Activated CD4-positive, alpha-beta T cell treated with anti-CD3 and anti-CD28 coated beads, Interleukin-2, amount 10 ng/mL, durations not matched to agents 24 days and 14 days (primary cell): ENCODE results near the gene CDH12. TPM values are rescaled to one million over a fixed set of nuclear protein-coding genes. Genes with fewer than 3 reads are reported as not detected.
"Not testable (repeated sequence)": the region's sequence is repeated elsewhere in the genome, so short reads cannot be mapped to it uniquely, and the experiment has no call there.

Experiments
- DNase-seq: peaks from one replicate; pipeline ENCODE4 v3.0.0; 2022
- H3K27ac Mint-ChIP-seq: one replicate; pipeline ENCODE4 v1.8.0; 2022; ENCODE audit warnings: mild to moderate bottlenecking, mixed read lengths
- H3K27me3 Mint-ChIP-seq: one replicate; pipeline ENCODE4 v1.8.0; 2022; ENCODE audit warnings: mixed read lengths
- H3K36me3 Mint-ChIP-seq: one replicate; pipeline ENCODE4 v1.8.0; 2022; ENCODE audit warnings: low read depth, mild to moderate bottlenecking, mixed read lengths
- H3K4me1 Mint-ChIP-seq: one replicate; pipeline ENCODE4 v1.8.0; 2021; ENCODE audit warnings: mixed read lengths
- H3K4me3 Mint-ChIP-seq: one replicate; pipeline ENCODE4 v1.8.0; 2022; ENCODE audit warnings: mild to moderate bottlenecking, moderate library complexity, mixed read lengths
- H3K9me3 Mint-ChIP-seq: one replicate; pipeline ENCODE4 v1.8.0; 2021; ENCODE audit warnings: mixed read lengths
- intact Hi-C: fragments of 100-400 bp; cut with micrococcal nuclease; formaldehyde crosslinking; loops from one replicate; pipeline ENCODE4 v1.15.1; 2023
- total RNA-seq: library from RNA; stranded (reverse); gene quantifications from 2 replicates; pipeline ENCODE4 v1.2.3, GENCODE V29; 2022

CDH12 gene
- total RNA-seq, 1 donor from 2014 or later, result not detected

- Mint-ChIP-seq H3K4me3 (no peak overlapping the region), H3K9me3 (peaks cover 5% of the 10 kb centered on the region), H3K27me3 (no peaks in the 10 kb centered on the region), H3K36me3 (no peaks in the 10 kb centered on the region), H3K27ac (no peak overlapping the region), H3K4me1 (no peaks in the 10 kb centered on the region)
- intact Hi-C loops, result no loop called here
- no peak for DNase-seq
Measured at GRCh38 chr5:22295832-22296231, 557.3 kb downstream of the CDH12 start.

GRCh38 chr5:22293147-22293546, 560.0 kb downstream of the CDH12 start:
- no peak for DNase-seq
- no peak overlapping the region for H3K4me3 Mint-ChIP-seq
- H3K27ac Mint-ChIP-seq, result no peak overlapping the region
- peaks cover 10% of the 10 kb centered on the region for H3K9me3 Mint-ChIP-seq
- no peaks in the 10 kb centered on the region for H3K4me1 Mint-ChIP-seq
- H3K27me3 Mint-ChIP-seq, result no peaks in the 10 kb centered on the region
- no peaks in the 10 kb centered on the region for H3K36me3 Mint-ChIP-seq
- intact Hi-C loops, result no loop called here

GRCh38 chr5:22278164-22278563, 575.0 kb downstream of the CDH12 start:
- Mint-ChIP-seq H3K36me3 (no peaks in the 10 kb centered on the region), H3K9me3 (peaks cover 6% of the 10 kb centered on the region), H3K4me1 (no peaks in the 10 kb centered on the region), H3K27ac (no peak overlapping the region), H3K4me3 (no peak overlapping the region), H3K27me3 (no peaks in the 10 kb centered on the region)
- intact Hi-C loops, result no loop called here
- no peak for DNase-seq

- H3K27ac Mint-ChIP-seq, result no peak overlapping the region
- no peaks in the 10 kb centered on the region for H3K4me1 Mint-ChIP-seq
Measured at GRCh38 chr5:22277006-22277405, 576.1 kb downstream of the CDH12 start.

GRCh38 chr5:22265855-22266254, 587.3 kb downstream of the CDH12 start:
- DNase-seq, H3K4me1 Mint-ChIP-seq, H3K27ac Mint-ChIP-seq, H3K36me3 Mint-ChIP-seq, H3K27me3 Mint-ChIP-seq, H3K9me3 Mint-ChIP-seq, intact Hi-C loops, H3K4me3 Mint-ChIP-seq: not testable (repeated sequence)

More at GRCh38 chr5:22277006-22277405, 576.1 kb downstream of the CDH12 start:
- no peak for DNase-seq
- intact Hi-C loops, result no loop called here
- no peaks in the 10 kb centered on the region for H3K36me3 Mint-ChIP-seq
- H3K9me3 Mint-ChIP-seq, result peaks cover 6% of the 10 kb centered on the region
- H3K27me3 Mint-ChIP-seq, result no peaks in the 10 kb centered on the region
- no peak overlapping the region for H3K4me3 Mint-ChIP-seq

- Mint-ChIP-seq H3K36me3 (no peaks in the 10 kb centered on the region), H3K4me3 (no peak overlapping the region), H3K27ac (no peak overlapping the region), H3K4me1 (no peaks in the 10 kb centered on the region), H3K9me3 (peaks cover 3% of the 10 kb centered on the region), H3K27me3 (no peaks in the 10 kb centered on the region)
- DNase-seq, result no peak
- intact Hi-C loops, result no loop called here
Measured at GRCh38 chr5:22258139-22258538, 595.0 kb downstream of the CDH12 start.

GRCh38 chr5:22250528-22250927, 602.6 kb downstream of the CDH12 start:
- H3K36me3 Mint-ChIP-seq, result no peaks in the 10 kb centered on the region
- no peaks in the 10 kb centered on the region for H3K27me3 Mint-ChIP-seq
- H3K4me1 Mint-ChIP-seq, result no peaks in the 10 kb centered on the region
- no peak for DNase-seq
- intact Hi-C loops, result no loop called here
- H3K9me3 Mint-ChIP-seq, result peaks cover 7% of the 10 kb centered on the region
- no peak overlapping the region for H3K27ac Mint-ChIP-seq
- H3K4me3 Mint-ChIP-seq, result no peak overlapping the region

- Mint-ChIP-seq H3K9me3 (peaks cover 7% of the 10 kb centered on the region), H3K27ac (no peak overlapping the region), H3K36me3 (no peaks in the 10 kb centered on the region), H3K27me3 (no peaks in the 10 kb centered on the region), H3K4me3 (no peak overlapping the region), H3K4me1 (no peaks in the 10 kb centered on the region)
- intact Hi-C loops, result no loop called here
- DNase-seq, result no peak
Measured at GRCh38 chr5:22249209-22249729, 603.9 kb downstream of the CDH12 start.

- Mint-ChIP-seq H3K4me1 (no peaks in the 10 kb centered on the region), H3K27ac (no peak overlapping the region), H3K4me3 (no peak overlapping the region), H3K27me3 (no peaks in the 10 kb centered on the region), H3K36me3 (no peaks in the 10 kb centered on the region), H3K9me3 (peaks cover 7% of the 10 kb centered on the region)
- intact Hi-C loops, result no loop called here
- no peak for DNase-seq
Measured at GRCh38 chr5:22245770-22246169, 607.4 kb downstream of the CDH12 start.

GRCh38 chr5:22242532-22242931, 610.6 kb downstream of the CDH12 start:
- Mint-ChIP-seq H3K27ac (no peak overlapping the region), H3K4me1 (no peaks in the 10 kb centered on the region), H3K4me3 (no peak overlapping the region), H3K27me3 (no peaks in the 10 kb centered on the region), H3K9me3 (peaks cover 4% of the 10 kb centered on the region), H3K36me3 (no peaks in the 10 kb centered on the region)
- intact Hi-C loops, result no loop called here
- DNase-seq, result no peak

GRCh38 chr5:22238047-22238446, 615.1 kb downstream of the CDH12 start:
- DNase-seq, result no peak
- intact Hi-C loops, result no loop called here
- Mint-ChIP-seq H3K27ac (no peak overlapping the region), H3K4me3 (no peak overlapping the region), H3K9me3 (peaks cover 3% of the 10 kb centered on the region), H3K4me1 (no peaks in the 10 kb centered on the region), H3K36me3 (no peaks in the 10 kb centered on the region), H3K27me3 (no peaks in the 10 kb centered on the region)

- Mint-ChIP-seq H3K4me3 (no peak overlapping the region), H3K27ac (no peak overlapping the region), H3K27me3 (no peaks in the 10 kb centered on the region), H3K4me1 (no peaks in the 10 kb centered on the region), H3K36me3 (no peaks in the 10 kb centered on the region), H3K9me3 (no peaks in the 10 kb centered on the region)
- DNase-seq, result no peak
- intact Hi-C loops, result no loop called here
Measured at GRCh38 chr5:22226423-22226822, 626.7 kb downstream of the CDH12 start.

- no peak for DNase-seq
- Mint-ChIP-seq H3K27me3 (no peaks in the 10 kb centered on the region), H3K4me1 (no peaks in the 10 kb centered on the region), H3K27ac (no peak overlapping the region), H3K9me3 (no peaks in the 10 kb centered on the region), H3K36me3 (no peaks in the 10 kb centered on the region), H3K4me3 (no peak overlapping the region)
- intact Hi-C loops, result no loop called here
Measured at GRCh38 chr5:22223079-22223478, 630.1 kb downstream of the CDH12 start.

GRCh38 chr5:22213703-22214495, 639.2 kb downstream of the CDH12 start:
- H3K27ac Mint-ChIP-seq, intact Hi-C loops, H3K9me3 Mint-ChIP-seq, H3K36me3 Mint-ChIP-seq, H3K4me3 Mint-ChIP-seq, H3K4me1 Mint-ChIP-seq, DNase-seq, H3K27me3 Mint-ChIP-seq: not testable (repeated sequence)
